T follicular helper cell (primary cell): ENCODE results near the gene C19orf25.
"Not testable (repeated sequence)": the region's sequence is repeated elsewhere in the genome, so short reads cannot be mapped to it uniquely, and the experiment has no call there.

Experiments
- DNase-seq: peaks from one replicate; pipeline ENCODE4 v3.0.0-alpha.2; 2020; ENCODE audit warnings: low read depth

Gene C19orf25

DNA sequence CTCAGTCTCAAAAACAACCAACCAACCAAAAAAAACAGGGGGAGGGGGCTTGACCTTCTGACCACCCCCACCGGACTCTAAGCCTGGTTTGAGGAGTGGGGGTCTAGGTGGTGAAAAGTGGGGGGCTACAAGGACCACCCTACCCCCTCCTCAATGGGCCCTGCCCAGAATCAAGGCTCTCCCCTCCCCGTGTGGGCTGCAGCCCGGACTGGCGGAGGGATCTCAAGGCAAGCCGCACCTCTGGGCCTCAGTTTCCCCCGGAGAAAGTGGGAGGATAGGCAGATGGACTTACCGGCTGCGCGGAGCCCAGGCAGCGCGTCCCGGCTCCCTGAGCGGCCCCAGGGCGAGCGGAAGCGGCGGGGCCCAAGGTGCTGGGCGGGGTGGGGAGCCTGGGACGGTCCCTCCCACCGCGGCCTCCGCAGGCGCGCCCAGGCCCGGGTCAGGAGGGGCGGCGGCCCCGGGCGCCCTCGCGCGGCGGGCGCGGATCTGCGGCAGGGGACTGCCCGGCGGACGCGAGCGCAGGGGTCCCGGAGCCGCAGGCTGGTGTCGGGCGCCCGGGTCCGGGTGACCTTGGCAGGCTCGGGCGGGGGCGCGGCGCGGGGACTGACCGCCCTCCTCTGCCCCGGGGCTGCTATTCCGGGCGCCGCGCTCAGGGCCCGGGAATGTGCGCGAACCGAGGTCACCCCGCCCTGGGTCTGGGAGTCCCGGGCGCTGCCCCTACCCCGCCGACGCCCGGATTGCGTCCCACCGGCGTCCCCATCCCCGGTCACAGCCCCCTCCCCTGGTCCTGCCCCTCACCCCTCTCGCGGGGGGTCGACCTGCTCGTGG lies 33.9 kb upstream of the C19orf25 start, which contains the start of gene ADAMTSL5:
ADAMTSL5 (minus strand) TSS at position 349 of the 828 bp plus-strand sequence. CDS start 2,076 bp downstream, outside the sequence.
- peak; percentile 34 for DNase-seq

DNA sequence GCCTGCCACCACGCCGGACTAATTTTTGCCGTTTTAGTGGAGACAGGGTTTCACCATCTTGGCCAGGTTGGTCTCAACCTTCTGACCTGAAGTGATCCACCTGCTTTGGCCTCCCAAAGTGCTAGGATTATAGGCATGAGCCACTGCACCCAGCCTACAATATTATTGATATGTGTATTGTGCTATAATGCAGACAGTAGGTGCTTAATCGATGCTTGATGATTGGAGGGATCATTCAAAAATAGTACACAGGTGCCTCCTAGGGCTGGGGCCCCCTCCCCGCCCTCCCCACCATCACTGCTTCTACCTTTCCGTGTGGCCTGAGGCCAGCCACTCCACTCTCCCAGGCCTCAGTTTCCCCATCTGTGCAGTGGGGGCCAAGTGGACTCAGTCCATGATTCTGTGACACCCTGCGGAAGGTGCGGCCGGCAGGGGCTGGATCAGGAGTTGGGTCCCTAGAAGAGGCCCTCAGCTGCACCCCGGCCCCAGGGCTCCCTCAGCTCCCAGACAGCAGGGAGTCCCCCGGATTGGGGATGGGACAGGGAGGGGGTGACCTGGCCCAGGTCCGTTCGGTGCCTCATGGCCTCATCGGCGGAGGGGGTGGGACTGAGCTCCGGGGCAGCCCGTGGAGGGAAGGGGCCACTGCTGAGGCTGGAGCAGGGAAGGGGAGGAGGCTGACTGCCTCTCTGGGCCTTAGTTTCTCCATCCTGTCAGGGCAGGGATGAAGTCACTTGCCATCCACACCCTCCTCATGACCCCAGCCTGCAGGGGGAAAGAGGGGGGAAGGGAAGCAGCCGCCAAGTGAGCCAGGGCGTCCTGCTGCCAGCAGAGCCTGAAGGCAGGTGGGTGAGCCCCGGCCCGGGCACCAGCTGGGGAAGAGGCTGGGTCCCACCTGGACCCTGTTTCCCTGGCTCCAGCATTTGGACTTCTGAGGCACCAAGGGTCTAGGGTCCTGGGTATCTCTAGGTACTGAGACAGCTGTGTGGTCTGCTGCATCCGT lies 32.6 kb upstream of the C19orf25 start:
- no peak for DNase-seq

DNA sequence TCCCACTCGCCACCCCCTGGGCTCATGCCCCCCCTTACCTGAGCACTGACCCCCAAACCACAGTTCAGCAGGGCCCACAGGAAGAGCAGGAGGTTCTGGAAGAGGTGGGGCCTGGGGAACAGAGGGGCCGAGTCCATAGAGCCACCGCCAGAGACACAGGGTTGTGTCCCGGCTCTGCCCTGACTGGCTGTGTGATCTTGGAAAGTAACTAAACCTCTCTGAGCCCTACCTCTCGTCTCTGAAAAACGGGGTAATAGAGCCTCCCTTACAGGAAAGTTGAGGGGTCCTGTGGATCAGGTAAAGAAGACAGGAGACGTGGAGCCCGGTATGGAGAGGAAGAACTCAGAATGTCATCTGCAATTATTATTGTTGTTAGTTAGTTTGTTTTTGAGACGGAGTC lies 31.8 kb upstream of the C19orf25 start:
- DNase-seq = no peak

DNA sequence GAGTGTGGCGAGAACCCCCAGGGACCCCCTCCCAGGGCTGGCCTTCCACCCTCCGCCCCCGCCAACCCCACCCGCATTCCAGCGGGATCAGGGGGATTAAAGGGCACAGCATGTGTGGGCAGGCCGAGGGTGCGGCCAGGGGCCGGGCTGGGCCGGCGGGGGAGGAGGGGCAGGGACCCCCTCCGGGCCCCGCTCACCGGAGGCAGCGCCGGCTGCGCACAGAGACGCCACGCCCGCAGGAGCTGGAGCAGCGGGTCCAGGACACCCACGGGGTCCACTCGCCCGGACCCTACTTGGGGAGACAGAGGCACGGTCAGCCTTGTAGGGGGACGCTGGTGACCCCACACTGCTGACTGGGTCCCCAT lies 31.4 kb upstream of the C19orf25 start:
- DNase-seq = no peak

GRCh38 chr19:1509602-1510441 lies 30.8 kb upstream of the C19orf25 start:
- no peak for DNase-seq

GRCh38 chr19:1508507-1508856 lies 29.5 kb upstream of the C19orf25 start:
- DNase-seq = no peak

DNA sequence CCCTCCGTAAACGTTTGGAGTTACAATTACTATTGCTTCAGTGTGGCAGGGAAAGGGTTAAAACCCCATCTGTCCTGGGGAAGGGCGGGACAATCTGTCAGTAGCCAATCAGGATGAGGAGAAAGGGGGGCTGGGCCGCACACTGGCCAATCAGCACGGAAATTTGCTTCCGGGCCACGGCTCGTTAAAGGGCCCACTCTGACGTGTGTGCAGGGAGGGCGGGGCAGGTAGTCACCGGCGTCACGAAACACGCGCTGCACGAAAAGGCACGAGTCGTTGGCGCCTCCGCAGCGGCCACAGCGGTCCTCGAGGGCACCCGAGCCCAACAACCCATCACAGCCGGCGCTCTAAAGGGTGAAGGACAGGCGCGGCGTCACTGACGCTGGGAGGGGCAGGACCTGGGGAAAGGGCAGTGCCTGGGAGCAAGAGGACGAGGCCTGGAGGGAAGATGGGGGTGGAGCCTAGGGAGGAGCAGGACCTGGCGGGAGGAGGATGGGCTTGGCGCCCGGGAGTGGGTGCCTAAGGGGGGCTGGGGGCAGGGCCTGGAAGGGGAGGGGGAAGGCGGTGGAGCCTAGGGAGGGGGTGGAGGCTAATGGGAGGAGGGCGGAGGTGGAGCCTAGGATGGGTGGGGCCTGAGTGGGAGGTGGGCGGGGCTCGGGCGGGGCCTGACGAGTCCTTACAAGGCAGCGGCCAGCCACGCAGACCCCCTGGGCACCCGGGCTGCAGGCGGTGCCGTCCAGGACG lies 28.9 kb upstream of the C19orf25 start:
- DNase-seq = peak; percentile 93

DNA sequence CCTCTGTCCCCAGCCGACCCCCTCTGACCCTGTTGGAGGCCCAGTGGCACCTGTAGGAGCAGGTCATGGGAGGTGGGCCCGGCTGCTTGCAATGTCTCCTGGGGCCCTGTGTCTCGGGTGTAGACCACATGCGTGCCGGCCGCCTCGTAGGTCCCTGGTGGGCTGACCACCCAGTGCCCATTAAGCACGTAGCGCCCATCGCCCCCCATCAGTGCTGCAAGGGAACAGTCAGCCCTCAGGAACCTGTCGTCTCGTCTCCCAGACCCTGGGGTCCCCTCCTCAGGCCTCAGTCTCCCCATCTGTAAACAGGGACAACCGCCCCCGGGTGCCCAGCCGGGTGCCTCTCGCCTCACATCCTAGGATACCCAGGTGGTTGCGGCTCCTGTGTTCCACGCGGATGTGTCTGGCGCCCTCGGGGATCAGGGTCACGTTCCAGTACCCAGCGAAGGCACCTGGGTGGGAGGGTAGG lies 28.2 kb upstream of the C19orf25 start:
- DNase-seq = no peak

GRCh38 chr19:1505991-1506881 lies 27.2 kb upstream of the C19orf25 start:
- DNase-seq = no peak

DNA sequence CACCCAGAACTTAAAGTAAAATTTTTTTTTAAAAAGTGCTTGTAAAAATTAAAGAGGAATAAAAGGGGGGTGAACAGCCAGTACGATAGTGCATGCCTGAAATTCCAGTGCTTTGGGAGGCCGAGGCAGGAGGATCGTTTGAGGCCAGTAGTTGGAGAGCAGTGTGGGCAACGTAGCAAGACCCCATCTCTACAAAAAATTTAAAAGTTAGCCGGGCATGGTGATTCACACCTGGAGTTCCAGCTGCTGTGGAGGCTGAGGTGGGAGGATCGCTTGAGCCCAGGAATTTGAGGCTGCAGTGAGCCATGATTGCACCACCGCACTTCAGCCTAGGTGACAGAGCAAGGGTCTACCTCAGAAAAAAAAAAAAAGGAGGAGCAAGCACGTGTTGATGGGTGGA lies 26.0 kb upstream of the C19orf25 start:
- DNase-seq = no peak

DNA sequence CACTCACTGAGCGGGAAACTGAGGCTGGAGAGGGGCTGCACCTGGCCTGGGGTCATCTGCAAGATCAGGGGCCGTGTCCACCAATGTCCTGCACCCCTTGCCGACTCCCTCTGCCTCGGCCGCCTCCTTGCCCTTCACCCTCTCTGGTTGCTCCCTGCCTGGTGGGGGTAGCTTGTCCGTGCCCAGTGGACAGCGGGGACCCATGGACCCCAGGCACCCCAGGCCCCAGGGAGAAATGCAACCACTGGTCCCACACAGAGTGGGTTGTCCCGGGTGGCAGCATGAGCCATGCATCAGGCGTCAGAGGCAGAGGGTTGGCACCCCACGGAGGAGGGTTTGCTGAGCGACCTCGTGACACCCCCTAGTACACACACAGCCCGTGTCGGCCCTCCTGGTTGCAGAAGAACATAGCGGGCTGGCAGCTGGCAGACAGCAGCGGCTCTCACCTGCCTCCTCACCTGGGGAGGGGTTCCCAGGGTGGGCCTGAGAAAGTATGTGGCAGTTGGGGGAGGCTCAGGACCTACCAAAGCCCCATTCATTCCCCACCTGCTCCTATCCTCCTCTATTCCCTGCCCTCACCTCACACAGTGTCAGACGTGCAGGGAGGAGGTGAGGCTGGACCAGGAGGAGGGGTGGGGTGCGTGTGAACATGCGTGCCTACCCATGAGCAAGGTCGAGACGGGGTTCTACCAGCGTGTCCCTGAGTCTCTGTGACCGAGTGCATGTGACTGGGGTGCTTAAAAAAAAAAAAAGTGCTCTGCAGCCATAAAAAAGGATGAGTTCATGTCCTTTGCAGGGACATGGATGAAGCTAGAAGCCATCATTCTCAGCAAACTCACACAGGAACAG lies 25.1 kb upstream of the C19orf25 start:
- DNase-seq = no peak

DNA sequence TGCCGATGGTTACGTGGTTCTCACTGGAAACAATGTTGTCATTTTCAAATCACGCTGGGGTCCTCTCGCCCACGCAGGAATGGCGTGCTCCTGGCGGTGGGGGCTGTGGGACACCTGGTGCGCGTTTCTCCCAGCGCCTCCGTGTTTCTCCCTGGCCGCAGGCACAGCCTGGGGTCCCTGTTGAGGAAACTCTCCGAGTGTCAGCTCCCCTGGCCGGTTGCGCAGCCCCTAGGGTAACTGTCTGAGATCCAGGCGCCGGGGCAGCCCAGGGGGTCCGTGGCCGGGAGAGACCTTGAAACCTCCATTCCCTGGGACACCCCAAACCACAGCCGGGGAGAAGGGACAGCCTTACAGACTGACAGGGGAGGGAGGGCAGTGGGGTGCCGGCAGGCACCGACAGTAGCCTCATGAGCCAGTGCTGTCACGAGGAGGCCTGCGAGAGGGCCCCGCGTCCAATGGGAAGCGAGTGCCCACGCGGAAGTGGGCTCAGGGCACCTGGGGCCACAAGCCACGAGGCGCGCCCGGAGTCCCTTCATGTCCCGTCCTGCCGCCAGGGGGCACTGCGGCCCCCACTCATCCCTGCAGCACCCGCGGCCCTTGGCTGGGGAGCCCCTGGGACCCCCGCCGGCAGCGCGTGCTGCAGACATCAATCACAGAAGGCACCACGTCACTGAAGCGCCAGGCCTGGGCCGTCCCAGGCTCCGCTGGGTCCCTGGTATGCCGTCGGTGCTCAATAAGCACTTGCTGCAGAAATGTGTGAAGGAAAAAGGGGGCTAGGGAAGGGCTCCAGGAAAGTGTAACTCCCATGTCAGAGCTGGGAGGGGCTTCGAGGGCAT lies 24.3 kb upstream of the C19orf25 start:
- peak; percentile 38 for DNase-seq

GRCh38 chr19:1502433-1503088 lies 23.5 kb upstream of the C19orf25 start:
- no peak for DNase-seq

DNA sequence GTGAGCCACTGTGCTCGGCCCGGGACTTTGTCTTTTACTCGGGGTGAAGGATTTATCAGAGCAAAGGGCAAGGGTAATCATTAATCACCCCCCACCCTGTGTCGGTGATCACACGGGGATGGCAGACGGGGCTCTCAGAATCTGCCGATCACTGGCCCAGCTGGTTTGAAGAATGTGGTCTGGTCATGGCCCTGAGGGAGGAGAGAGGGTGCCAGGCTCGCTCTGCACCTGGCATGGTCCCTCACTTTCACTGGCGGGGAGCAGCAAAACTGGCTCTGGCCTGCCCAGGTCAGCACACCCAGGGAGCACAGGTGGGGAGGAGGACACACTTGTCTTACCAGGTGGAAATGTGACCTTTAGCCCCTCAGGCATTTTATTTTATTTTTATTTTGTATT lies 22.2 kb upstream of the C19orf25 start:
- no peak for DNase-seq

DNA sequence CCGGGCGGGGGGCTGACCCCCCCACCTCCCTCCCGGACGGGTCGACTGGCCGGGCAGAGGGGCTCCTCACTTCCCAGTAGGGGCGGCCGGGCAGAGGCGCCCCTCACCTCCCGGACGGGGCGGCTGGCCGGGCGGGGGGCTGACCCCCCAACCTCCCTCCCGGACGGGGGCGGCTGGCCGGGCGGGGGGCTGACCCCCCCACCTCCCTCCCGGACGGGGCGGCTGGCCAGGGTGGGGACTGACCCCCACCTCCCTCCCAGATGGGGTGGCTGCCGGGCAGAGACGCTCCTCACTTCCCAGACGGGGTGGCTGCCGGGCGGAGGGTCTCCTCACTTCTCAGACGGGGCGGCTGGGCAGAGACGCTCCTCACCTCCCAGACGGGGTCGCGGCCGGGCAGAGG lies 20.2 kb upstream of the C19orf25 start:
- not testable (repeated sequence) for DNase-seq

- no peak for DNase-seq
Observed at GRCh38 chr19:1497578-1498235, 18.7 kb upstream of the C19orf25 start.
